Right lobe of liver (tissue), 4 donors: ENCODE data around the gene DLD.

Source experiments
- CTCF ChIP-seq, 4 donors: fragments of 200-600 bp in 3 of 4; fragments of 450-650 bp in 1 of 4; IDR thresholded peaks; one replicate each; pipeline versions ENCODE4 v1.5.1 to v1.8.0; 2016 to 2022; ENCODE audit warnings: antibody characterized with exemption in 4 of 4, mild to moderate bottlenecking in 2 of 4
- POLR2A ChIP-seq: fragments of 450-650 bp; IDR thresholded peaks from one replicate; pipeline ENCODE4 v1.6.1; 2017; ENCODE audit warnings: antibody characterized with exemption, mild to moderate bottlenecking
- donor health status: DM: no; HTN: no; CAD: no.
- donor health status: DM: no; HTN: no; CAD: no.
- donor health status: DM: no; HTN: yes; CAD: no.

- TF ChIP-seq CTCF (IDR thresholded peaks at IDR 0.05) (no peak), POLR2A (no peak)
Observed at GRCh38 chr7:107969856-107970255, 78.9 kb downstream of the DLD start.
